ENCODE results near the gene DRG1.
"Not testable (repeated sequence)": the region's sequence is repeated elsewhere in the genome, so short reads cannot be mapped to it uniquely, and the experiment has no call there.

Gene DRG1

GRCh38 chr22:31443516-31443915 lies 44.1 kb downstream of the DRG1 start:
- DNase-seq, result no peak

GRCh38 chr22:31445642-31446041 lies 46.2 kb downstream of the DRG1 start:
- DNase-seq, result no peak

GRCh38 chr22:31446208-31446607 lies 46.8 kb downstream of the DRG1 start:
- DNase-seq, result no peak

GRCh38 chr22:31446767-31447166 lies 47.4 kb downstream of the DRG1 start:
- no peak for DNase-seq

- no peak for DNase-seq
These were observed 47.9 kb downstream of the DRG1 start for GRCh38 chr22:31447337-31447736.

GRCh38 chr22:31448382-31448781 lies 49.0 kb downstream of the DRG1 start:
- no peak for DNase-seq

GRCh38 chr22:31449506-31449905 lies 50.1 kb downstream of the DRG1 start:
- no peak for DNase-seq

GRCh38 chr22:31451709-31452571 lies 52.5 kb downstream of the DRG1 start:
- peak in 1 of 2 experiments; percentile 6 for DNase-seq

- DNase-seq, result no peak
These were observed 62.3 kb downstream of the DRG1 start for GRCh38 chr22:31461699-31462098.

- no peak for DNase-seq
These were observed 65.9 kb downstream of the DRG1 start for GRCh38 chr22:31465307-31465706.

- DNase-seq, result no peak
These were observed 75.3 kb downstream of the DRG1 start for GRCh38 chr22:31474743-31475142.

GRCh38 chr22:31475800-31476199 lies 76.4 kb downstream of the DRG1 start:
- no peak for DNase-seq

GRCh38 chr22:31477329-31477728 lies 77.9 kb downstream of the DRG1 start:
- DNase-seq, result no peak

GRCh38 chr22:31481129-31481528 lies 81.7 kb downstream of the DRG1 start:
- DNase-seq, result no peak

GRCh38 chr22:31482470-31482869 lies 83.1 kb downstream of the DRG1 start:
- not testable (repeated sequence) for DNase-seq
